Measurements from ENCODE around the gene MLLT10. TPM values are rescaled to one million over a fixed set of nuclear protein-coding genes. Genes with fewer than 3 reads are reported as not detected.
"Not testable (repeated sequence)": the region's sequence is repeated elsewhere in the genome, so short reads cannot be mapped to it uniquely, and the experiment has no call there.

The MLLT10 gene
- total and polyA plus RNA-seq, 2 of the 8 experiments (the other 6 are each of a cell fraction or from before 2014, with no cell fraction given): 53.1 to 62.1 TPM

DNA sequence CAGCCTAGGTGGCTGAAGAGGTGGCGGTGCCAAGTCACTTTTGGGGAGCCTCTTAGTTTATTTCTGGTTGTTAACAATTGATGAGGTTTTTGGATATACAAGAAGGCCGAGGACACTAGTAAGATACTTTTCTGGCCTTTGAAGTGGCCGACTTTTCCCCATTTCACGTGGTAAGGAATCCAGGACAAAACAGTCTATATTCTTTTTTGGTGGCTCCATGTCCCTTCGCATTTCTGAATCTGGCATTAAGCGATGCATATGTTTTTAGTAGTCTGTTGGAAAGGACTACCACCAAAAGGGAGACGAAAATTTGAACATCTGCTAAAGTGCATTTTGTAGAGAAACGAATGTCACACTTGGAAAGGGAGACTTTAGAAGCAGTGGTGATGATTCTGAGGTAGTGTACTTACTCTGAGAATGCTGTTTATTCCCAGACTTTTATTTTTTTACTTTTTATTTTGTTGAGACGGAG, 1.5 kb downstream of the MLLT10 start (continued):
- TF ChIP-seq RXRA (IDR thresholded peaks at IDR 0.05; ENCODE audit: insufficient read depth, low read depth, low read length) (no peak), BACH1 (IDR thresholded peaks at IDR 0.05; ENCODE audit: low read length) (no peak), GTF2F1 (IDR thresholded peaks at IDR 0.05; ENCODE audit: borderline replicate concordance, low read depth, low read length) (no peak), TCF12 (IDR thresholded peaks at IDR 0.05; ENCODE audit: low read depth, low read length) (no peak), FOSL1 (IDR thresholded peaks at IDR 0.05; ENCODE audit: insufficient read depth, low read depth, low read length) (no peak), SP4 (IDR thresholded peaks at IDR 0.05; ENCODE audit: low read length) (no peak)
- TF ChIP-seq, protein P1, sequence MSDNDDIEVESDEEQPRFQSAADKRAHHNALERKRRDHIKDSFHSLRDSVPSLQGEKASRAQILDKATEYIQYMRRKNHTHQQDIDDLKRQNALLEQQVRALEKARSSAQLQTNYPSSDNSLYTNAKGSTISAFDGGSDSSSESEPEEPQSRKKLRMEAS (IDR thresholded peaks at IDR 0.05): no peak

- FAIRE-seq: not testable (repeated sequence)
Measured at GRCh38 chr10:21535976-21536375, 1.9 kb downstream of the MLLT10 start.

More at GRCh38 chr10:21535976-21536375, 1.9 kb downstream of the MLLT10 start:
- not testable (repeated sequence) for H2BK120ac ChIP-seq (replicated peaks; ENCODE audit: low read depth, low read length); H3K9me3 ChIP-seq (ENCODE audit: insufficient read depth in 2 of 2, low read depth in 1 of 2, low read length in 1 of 2); H4K91ac ChIP-seq (replicated peaks; ENCODE audit: insufficient read length, low read length); H2AFZ ChIP-seq (ENCODE audit: low read length); H3K14ac ChIP-seq (ENCODE audit: insufficient read length); H4K5ac ChIP-seq (ENCODE audit: insufficient read length, low read depth, low read length); H2BK12ac ChIP-seq (ENCODE audit: low read depth, low read length); H3K79me1 ChIP-seq (ENCODE audit: low read depth, low read length); H2BK15ac ChIP-seq (ENCODE audit: low read length); H3K27me3 ChIP-seq (replicated peaks in 1 of 4; ENCODE audit: control insufficient read depth in 3 of 4, extremely low read depth in 1 of 4, insufficient read depth in 3 of 4, low read length in 3 of 4); H3K18ac ChIP-seq (ENCODE audit: extremely low read depth, low read length); H3K56ac ChIP-seq (replicated peaks; ENCODE audit: insufficient read length, low read depth, low read length); H4K20me1 ChIP-seq (replicated peaks in 1 of 2; ENCODE audit: control insufficient read depth in 1 of 2, insufficient read depth in 2 of 2, low read length in 2 of 2); H3K4ac ChIP-seq (replicated peaks; ENCODE audit: insufficient read length, low read depth, low read length); H3K4me1 ChIP-seq (replicated peaks in 1 of 4; ENCODE audit: control insufficient read depth in 3 of 4, insufficient read depth in 4 of 4, low read length in 3 of 4); H2BK5ac ChIP-seq (ENCODE audit: low read depth, low read length); H4K8ac ChIP-seq (ENCODE audit: extremely low read depth, insufficient read depth, low read length); H2BK20ac ChIP-seq (ENCODE audit: low read length); DNase-seq (ENCODE audit: low read depth in 1 of 2, low spot score in 2 of 2); H3K9ac ChIP-seq (replicated peaks in 1 of 4; ENCODE audit: extremely low read depth in 1 of 4, low read depth in 3 of 4, low read length in 3 of 4); H2AK5ac ChIP-seq (ENCODE audit: low read depth, low read length); H3K23me2 ChIP-seq (ENCODE audit: low read depth, low read length); H3K27ac ChIP-seq (ENCODE audit: low read depth, low read length); H3K23ac ChIP-seq (ENCODE audit: insufficient read length)
- ChIA-PET POLR2A (ENCODE audit: partially characterized antibody) (interaction anchor here (0.8 to 2.4 kb wide), 5 partner anchors 12 to 27 kb away, joined by 3 to 7 read pairs (median 4); no protein-coding TSS in a partner anchor), CTCF (ENCODE audit: partially characterized antibody) (interaction anchor here (1.9 to 2.0 kb wide), 2 partner anchors 40 to 197 kb away, joined by 6 to 11 read pairs; no protein-coding TSS in a partner anchor)
- Histone ChIP-seq H3K36me3 (ENCODE audit: control insufficient read depth in 2 of 4, insufficient read depth in 4 of 4, low read length in 3 of 4) (peaks cover 3 to 42% (median 18%) of the 10 kb centered on the region in 4 experiments; a peak in 6 of 8 replicates), H3K4me2 (ENCODE audit: insufficient read depth in 1 of 2, low read depth in 2 of 2, low read length in 2 of 2) (peak overlapping the region; percentile 78 to 79; a peak in 3 of 4 replicates), H3K79me2 (ENCODE audit: control insufficient read depth in 1 of 2, insufficient read depth in 2 of 2, low read length in 2 of 2) (peaks cover 8 to 78% of the 10 kb centered on the region in 2 experiments; a peak in 3 of 4 replicates), H3K4me3 (ENCODE audit: extremely low read depth in 1 of 4, insufficient read depth in 2 of 4, low read depth in 3 of 4, low read length in 4 of 4) (peak overlapping the region in 3 of 4 experiments; percentile 63 to 65 (median 63); a peak in 3 of 8 replicates)
- 96% methylated on average over 9 of the region's 9 CpGs; no CpG with 5 or more reads in 1 of the 2 experiments for WGBS, 2 experiments (ENCODE audit: extremely low coverage in 1 of 2, insufficient coverage in 1 of 2, insufficient read length in 1 of 2, insufficient replicate concordance in 2 of 2, low coverage in 1 of 2, low lambda C conversion rate in 2 of 2, missing lambda C conversion rate in 1 of 2)
